Stomach (tissue), 9 donors: ENCODE measurements around the gene DPP6. TPM values are rescaled to one million over a fixed set of nuclear protein-coding genes. Genes with fewer than 3 reads are reported as not detected.

Experiments
- DNase-seq, 2 donors: peaks; one replicate each; pipeline versions ENCODE4 v3.0.0 to v3.0.0-alpha.2; 2013 to 2019
- H3K27ac ChIP-seq, 5 donors: fragments of 200-600 bp in 4 of 5; sonication (generic) in 4 of 5; one replicate each; pipeline ENCODE4 v1.5.1; 2013 to 2019; ENCODE audit warnings: mild to moderate bottlenecking in 1 of 5, moderate library complexity in 1 of 5
- H3K27me3 ChIP-seq, 3 donors: fragments of 200-600 bp; sonication (generic); one replicate each; pipeline ENCODE4 v1.5.1; 2017 to 2019; ENCODE audit warnings: mixed run types in 1 of 3
- H3K36me3 ChIP-seq, 4 donors: fragments of 200-600 bp; sonication (generic); 1 replicate in 3 of 4; 2 replicates in 1 of 4; pipeline ENCODE4 v1.5.1; 2016 to 2019
- H3K4me1 ChIP-seq, 4 donors: fragments of 200-600 bp; sonication (generic); one replicate each; pipeline ENCODE4 v1.5.1; 2016 to 2019
- H3K4me3 ChIP-seq, 4 donors: fragments of 200-600 bp; sonication (generic) in 3 of 4; one replicate each; pipeline ENCODE4 v1.5.1; 2016 to 2019; ENCODE audit warnings: mild to moderate bottlenecking in 1 of 4
- H3K9me3 ChIP-seq, 4 donors: fragments of 200-600 bp; sonication (generic); one replicate each; pipeline ENCODE4 v1.5.1; 2016 to 2019
- EP300 ChIP-seq: sonication (generic); formaldehyde crosslinking; IDR thresholded peaks from one replicate; pipeline ENCODE4 v1.6.1; 2017; ENCODE audit warnings: antibody characterized with exemption
- POLR2A ChIP-seq, 4 donors: fragments of 450-650 bp; IDR thresholded peaks; one replicate each; pipeline ENCODE4 v1.6.1; 2016; ENCODE audit warnings: antibody characterized with exemption in 4 of 4, control low read depth in 2 of 4, mild to moderate bottlenecking in 1 of 4, moderate library complexity in 1 of 4
- POLR2AphosphoS5 ChIP-seq, 3 donors: sonication (generic); formaldehyde crosslinking; IDR thresholded peaks; one replicate each; pipeline ENCODE4 v1.6.1; 2016; ENCODE audit warnings: antibody characterized with exemption in 3 of 3
- WGBS, 5 donors: extraction: QIAGEN DNeasy Blood & Tissue Kit in 3 of 5; methylation state at CpG; one replicate each; pipeline versions ENCODE4 v1.1.5 to v1.1.7; 2013 to 2018; 5-methylcytosine and 5-hydroxymethylcytosine counted together
- intact Hi-C: fragments of 100-400 bp; cut with DNase I; formaldehyde crosslinking; loops from one replicate; pipeline ENCODE4 v1.15.1; 2023; ENCODE audit warnings: low total_unique reads
- polyA plus RNA-seq, 3 donors: library from polyadenylated mRNA; stranded (reverse); fragments of 200-250 nt; gene quantifications; one replicate each; pipeline ENCODE4 v1.2.3, GENCODE V29; 2013
- total RNA-seq, 5 donors: library from RNA; depleted of rRNA; stranded (reverse); fragments of >200 nt; gene quantifications; one replicate each; pipeline versions ENCODE4 v1.1.0 to v1.2.3, GENCODE V29; 2014 to 2016
- TF ChIP-seq, protein P1 (sequence below), 7 experiments: fragments of 450-650 bp in 4 of 7; fragments of 200-600 bp in 3 of 7; sonication (generic) in 3 of 7; IDR thresholded peaks; one replicate each; pipeline ENCODE4 v1.5.1; 2016 to 2019; ENCODE audit warnings: antibody characterized with exemption in 7 of 7, control low read depth in 2 of 7, mild to moderate bottlenecking in 1 of 7
- donor health status: healthy with polysubstance abuse.
- donor health status: Bipolar disorder and iron deficiency.
- donor health status: healthy.

Gene DPP6
- total and polyA plus RNA-seq, 8 donors, result 0.15 to 29.8 (median 4.9) TPM

DNA sequence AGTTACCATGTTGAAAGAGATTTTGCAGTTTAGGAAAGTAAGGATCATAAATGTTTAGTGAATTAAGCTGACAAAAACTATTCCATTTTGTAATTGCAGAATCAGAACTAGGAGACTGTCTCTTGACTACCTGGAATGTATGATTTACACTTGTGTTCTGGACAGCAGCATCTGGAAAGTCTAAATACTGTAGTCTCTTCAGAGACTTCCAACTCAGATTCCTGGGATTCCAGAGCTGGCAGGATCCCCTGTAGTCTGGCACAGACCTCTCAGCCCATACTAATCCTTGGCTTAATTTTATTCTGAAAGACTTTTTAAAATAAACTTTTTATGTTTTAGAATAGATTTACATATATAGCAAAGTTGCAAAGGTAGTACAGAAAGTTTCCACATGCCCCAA lies 452.7 kb downstream of the DPP6 start:
- Histone ChIP-seq H3K27ac (no peak overlapping the region), H3K4me3 (no peak overlapping the region), H3K4me1 (peaks cover 0 to 11% (median 0%) of the 10 kb centered on the region in 4 donors), H3K36me3 (no peaks in the 10 kb centered on the region), H3K9me3 (peaks cover 0 to 16% (median 7%) of the 10 kb centered on the region in 4 donors), H3K27me3 (no peaks in the 10 kb centered on the region)
- no peak for DNase-seq
- no peak for TF ChIP-seq POLR2AphosphoS5 (IDR thresholded peaks at IDR 0.05)
- no peak for TF ChIP-seq EP300
- TF ChIP-seq POLR2A (IDR thresholded peaks at IDR 0.05), result no peak
- TF ChIP-seq, protein P1, sequence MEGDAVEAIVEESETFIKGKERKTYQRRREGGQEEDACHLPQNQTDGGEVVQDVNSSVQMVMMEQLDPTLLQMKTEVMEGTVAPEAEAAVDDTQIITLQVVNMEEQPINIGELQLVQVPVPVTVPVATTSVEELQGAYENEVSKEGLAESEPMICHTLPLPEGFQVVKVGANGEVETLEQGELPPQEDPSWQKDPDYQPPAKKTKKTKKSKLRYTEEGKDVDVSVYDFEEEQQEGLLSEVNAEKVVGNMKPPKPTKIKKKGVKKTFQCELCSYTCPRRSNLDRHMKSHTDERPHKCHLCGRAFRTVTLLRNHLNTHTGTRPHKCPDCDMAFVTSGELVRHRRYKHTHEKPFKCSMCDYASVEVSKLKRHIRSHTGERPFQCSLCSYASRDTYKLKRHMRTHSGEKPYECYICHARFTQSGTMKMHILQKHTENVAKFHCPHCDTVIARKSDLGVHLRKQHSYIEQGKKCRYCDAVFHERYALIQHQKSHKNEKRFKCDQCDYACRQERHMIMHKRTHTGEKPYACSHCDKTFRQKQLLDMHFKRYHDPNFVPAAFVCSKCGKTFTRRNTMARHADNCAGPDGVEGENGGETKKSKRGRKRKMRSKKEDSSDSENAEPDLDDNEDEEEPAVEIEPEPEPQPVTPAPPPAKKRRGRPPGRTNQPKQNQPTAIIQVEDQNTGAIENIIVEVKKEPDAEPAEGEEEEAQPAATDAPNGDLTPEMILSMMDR (IDR thresholded peaks at IDR 0.05), result no peak
- intact Hi-C loops, result no loop called here

DNA sequence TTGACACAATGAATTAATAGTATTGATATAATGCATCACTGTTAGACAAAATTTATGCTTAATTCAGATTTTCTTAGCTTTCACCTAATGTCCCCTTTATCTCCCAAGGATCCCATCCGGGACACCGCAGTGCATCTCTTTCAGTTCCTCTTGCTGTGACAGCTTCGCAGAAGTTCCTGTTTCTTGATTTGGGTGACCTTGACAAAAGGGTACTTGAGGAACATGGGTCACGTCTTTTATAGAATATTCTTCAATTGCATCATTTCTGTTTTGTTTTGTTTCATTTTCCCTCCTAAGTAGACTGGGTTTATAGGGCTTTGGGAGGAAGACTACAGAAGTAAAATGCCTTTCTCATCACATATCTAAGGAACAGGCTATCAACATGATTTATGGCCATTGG lies 453.2 kb downstream of the DPP6 start:
- TF ChIP-seq EP300, result no peak
- no peak for TF ChIP-seq POLR2A (IDR thresholded peaks at IDR 0.05)
- TF ChIP-seq POLR2AphosphoS5 (IDR thresholded peaks at IDR 0.05), result no peak
- TF ChIP-seq, protein P1 (IDR thresholded peaks at IDR 0.05), result no peak
- Histone ChIP-seq H3K27ac (no peak overlapping the region), H3K9me3 (peaks cover 0 to 16% (median 7%) of the 10 kb centered on the region in 4 donors), H3K4me3 (no peak overlapping the region), H3K36me3 (no peaks in the 10 kb centered on the region), H3K27me3 (no peaks in the 10 kb centered on the region), H3K4me1 (peaks cover 0 to 11% (median 0%) of the 10 kb centered on the region in 4 donors)
- 61 to 76% (median 69%) methylated on average over 4 of the region's 4 CpGs for WGBS, 5 donors
- DNase-seq, result no peak
- intact Hi-C loops, result no loop called here

DNA sequence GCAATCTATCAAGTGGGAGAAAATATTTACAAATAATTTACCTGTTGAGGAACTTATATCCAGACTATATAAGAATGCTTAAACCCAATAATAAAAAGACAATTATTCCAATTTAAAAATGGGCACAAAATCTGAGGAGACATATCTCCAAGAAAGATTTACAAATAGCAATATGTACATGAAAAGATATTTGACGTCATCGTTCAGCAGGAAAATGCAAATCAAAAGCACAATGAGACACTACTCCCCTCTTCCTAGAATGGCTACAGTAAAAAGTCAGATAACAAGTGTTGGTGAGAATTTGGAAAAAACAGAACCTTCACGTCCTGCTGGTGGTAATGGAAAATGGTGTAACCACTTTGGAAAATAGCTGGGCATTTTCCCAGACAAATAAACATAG lies 457.0 kb downstream of the DPP6 start:
- 60 to 85% (median 80%) methylated on average over 3 of the region's 3 CpGs for WGBS, 5 donors
- Histone ChIP-seq H3K36me3 (no peaks in the 10 kb centered on the region), H3K27me3 (no peaks in the 10 kb centered on the region), H3K9me3 (no peaks in the 10 kb centered on the region), H3K4me1 (peaks cover 0 to 8% (median 0%) of the 10 kb centered on the region in 4 donors), H3K4me3 (no peak overlapping the region), H3K27ac (no peak overlapping the region)
- intact Hi-C loops, result no loop called here
- DNase-seq, result no peak
- TF ChIP-seq, protein P1 (IDR thresholded peaks at IDR 0.05), result no peak
- TF ChIP-seq POLR2AphosphoS5 (IDR thresholded peaks at IDR 0.05), result no peak
- TF ChIP-seq POLR2A (IDR thresholded peaks at IDR 0.05), result no peak
- TF ChIP-seq EP300, result no peak

DNA sequence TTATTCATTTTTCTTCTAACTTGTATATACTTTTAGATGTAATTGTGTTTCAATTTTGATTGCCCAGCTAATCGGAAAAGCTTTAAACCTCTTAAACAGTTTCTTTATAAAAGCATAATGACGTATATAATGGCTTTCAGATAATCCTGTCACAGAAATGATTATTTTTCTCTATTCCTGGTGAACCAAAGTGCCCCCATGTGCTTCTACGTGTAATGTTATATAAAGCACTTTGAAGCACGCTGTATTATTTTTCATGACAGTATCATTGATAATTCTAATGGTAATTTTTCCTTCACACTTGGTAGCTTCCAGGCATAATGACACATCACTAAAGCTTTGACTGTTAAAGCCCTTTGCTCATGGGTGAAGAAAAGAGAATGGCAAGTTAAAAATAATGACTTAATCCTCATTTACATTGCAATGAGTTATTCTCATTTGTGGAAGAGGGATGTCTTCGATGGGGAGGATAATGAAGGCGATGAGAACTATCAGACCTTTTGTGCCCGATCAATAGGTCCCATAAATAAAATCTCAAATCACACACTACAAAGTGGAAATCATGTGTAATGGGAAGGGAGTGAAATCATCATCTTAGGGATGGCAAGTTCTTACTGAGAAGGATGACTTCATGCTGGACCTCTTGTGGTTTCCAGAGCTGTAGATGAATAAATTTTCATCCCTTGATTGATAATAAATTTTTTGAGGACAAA lies 460.1 kb downstream of the DPP6 start:
- Histone ChIP-seq H3K36me3 (no peaks in the 10 kb centered on the region), H3K27me3 (no peaks in the 10 kb centered on the region), H3K4me1 (no peaks in the 10 kb centered on the region), H3K4me3 (no peak overlapping the region), H3K27ac (no peak overlapping the region), H3K9me3 (no peaks in the 10 kb centered on the region)
- intact Hi-C loops, result no loop called here
- TF ChIP-seq EP300 (no peak), POLR2A (IDR thresholded peaks at IDR 0.05) (no peak), POLR2AphosphoS5 (IDR thresholded peaks at IDR 0.05) (no peak)
- TF ChIP-seq, protein P1 (IDR thresholded peaks at IDR 0.05), result no peak
- WGBS, 5 donors, result 75 to 81% (median 79%) methylated on average over 7 of the region's 7 CpGs
- no peak for DNase-seq
